Keratinocyte (primary cell): Measurements from ENCODE around the gene METTL24.

Source experiments
- CTCF ChIP-seq, 3 experiments: IDR thresholded peaks in 1 of 3; conservative IDR thresholded peaks in 1 of 3; optimal IDR thresholded peaks in 1 of 3; 2 replicates in 2 of 3; 3 replicates in 1 of 3; pipeline versions ENCODE3 to v1.5.1; 2011; ENCODE audit warnings: low read length in 3 of 3, mild to moderate bottlenecking in 3 of 3, moderate library complexity in 2 of 3, control low read depth in 1 of 3, inconsistent platforms in 1 of 3; ENCODE audit not compliant: insufficient read depth in 2 of 3; ENCODE audit errors: extremely low read depth in 1 of 3
- EZH2 ChIP-seq: IDR thresholded peaks from one replicate; pipeline ENCODE4 v1.6.1; 2012; ENCODE audit warnings: inconsistent platforms, mild to moderate bottlenecking, low read length, moderate library complexity

- TF ChIP-seq CTCF (optimal IDR thresholded peaks at IDR 0.05 in 1 of 3, IDR thresholded peaks at IDR 0.05 in 1 of 3, conservative IDR thresholded peaks at IDR 0.05 in 1 of 3; ENCODE audit: extremely low read depth in 1 of 3, insufficient read depth in 2 of 3, low read length in 3 of 3) (no peak), EZH2 (no peak)
These were observed 42.1 kb upstream of the METTL24 start for GRCh38 chr6:110400208-110400607.
